Stimulated activated CD8-positive, alpha-beta memory T cell treated with anti-CD3 and anti-CD28 coated beads, Interleukin-12 subunit alpha, Interleukin-12 subunit beta, amount 100 ng/mL, for 1 hour (primary cell): ENCODE measurements around the gene HSD11B2.
"Not testable (repeated sequence)": the region's sequence is repeated elsewhere in the genome, so short reads cannot be mapped to it uniquely, and the experiment has no call there.

Source experiments
- DNase-seq: peaks from one replicate; pipeline ENCODE4 v3.0.0-alpha.2; 2020; ENCODE audit warnings: low read depth

Gene HSD11B2

DNA sequence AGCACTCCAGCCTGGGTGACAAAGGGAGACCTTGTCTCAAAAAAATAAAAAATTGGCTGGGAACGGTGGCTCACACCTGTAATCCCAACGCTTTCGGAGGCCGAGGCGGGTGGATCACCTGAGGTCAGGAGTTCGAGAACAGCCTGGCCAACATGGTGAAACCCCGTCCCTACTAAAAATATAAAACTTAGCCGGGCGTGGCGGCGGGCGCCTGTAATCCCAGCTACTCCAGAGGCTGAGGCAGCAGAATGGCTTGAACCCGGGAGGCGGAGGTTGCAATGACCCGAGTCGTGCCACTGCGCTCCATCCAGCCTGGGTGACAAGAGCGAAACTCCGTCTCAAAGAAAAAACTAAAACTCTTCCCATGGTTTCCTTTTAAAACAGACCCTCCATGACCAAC lies 15.5 kb upstream of the HSD11B2 start:
- not testable (repeated sequence) for DNase-seq

DNA sequence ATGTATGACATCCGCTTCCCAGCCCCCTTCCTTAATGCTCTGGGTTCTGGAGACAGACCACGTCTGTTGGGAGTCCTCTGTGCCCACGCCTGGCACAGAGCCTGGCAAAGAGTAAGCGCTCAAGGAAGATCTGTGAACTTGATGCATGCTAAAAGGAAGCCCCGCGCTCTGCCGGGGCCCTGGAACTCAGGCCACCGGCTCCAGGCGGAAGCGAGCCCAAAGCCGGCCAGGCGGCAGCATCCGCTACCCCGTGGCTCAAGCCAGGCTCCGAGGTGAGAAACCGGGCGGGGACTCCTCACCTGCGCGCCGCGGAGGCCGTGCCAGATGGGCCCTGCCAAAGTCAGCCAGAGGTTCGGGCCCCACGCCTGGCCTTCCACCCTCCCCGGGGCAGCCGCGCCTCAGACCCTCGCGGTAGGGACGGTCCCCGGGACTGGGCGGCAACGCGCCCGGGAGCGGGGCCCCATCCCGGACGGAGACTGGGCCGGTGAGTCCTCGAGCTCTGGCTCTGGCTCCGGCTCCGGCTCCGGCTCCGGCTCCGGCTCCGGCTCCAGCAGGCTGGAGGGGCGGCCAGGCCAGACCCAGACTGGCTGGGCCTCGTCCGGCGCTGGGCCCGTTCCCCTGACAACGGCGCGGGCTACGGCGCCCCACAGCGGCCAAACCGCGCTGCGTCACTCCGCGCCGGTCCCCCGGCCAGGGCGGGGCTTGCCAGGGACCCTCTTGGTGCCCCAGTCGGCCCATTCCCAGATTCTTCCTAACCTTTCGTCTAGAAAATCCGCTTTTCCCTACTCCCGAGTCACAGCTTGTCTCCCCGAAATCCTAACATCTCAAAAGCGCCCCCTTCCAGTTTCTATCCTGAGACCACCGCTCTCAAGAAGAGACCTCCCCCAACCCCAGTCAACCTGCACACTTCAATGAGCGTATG lies 14.8 kb upstream of the HSD11B2 start, which contains the start of gene ZDHHC1:
ZDHHC1 (minus strand) TSS at position 606 of the 922 bp plus-strand sequence. CDS start 8,702 bp downstream, outside the sequence.
- no peak for DNase-seq

GRCh38 chr16:67417333-67418061 lies 13.4 kb upstream of the HSD11B2 start:
- DNase-seq: no peak

DNA sequence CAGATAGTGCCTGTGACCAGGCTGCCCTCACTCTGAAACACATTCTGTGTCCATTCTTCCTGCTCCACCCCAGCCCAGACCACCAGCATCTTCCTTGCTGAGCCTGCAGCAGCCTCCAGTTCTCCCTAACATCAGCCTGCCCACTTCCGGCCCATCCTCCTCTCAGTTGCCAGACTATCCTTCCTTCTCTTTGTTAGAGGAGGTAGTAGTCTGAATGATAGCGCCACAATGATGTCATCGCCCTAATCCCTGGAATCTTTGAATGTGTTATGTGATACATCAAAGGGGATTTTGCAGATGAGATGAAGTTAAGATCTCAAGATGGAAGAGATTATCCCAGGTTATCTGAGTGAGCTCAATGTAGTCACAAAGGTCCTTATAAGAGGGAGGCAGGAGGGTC lies 11.4 kb upstream of the HSD11B2 start:
- DNase-seq: no peak

GRCh38 chr16:67419931-67420330 lies 11.0 kb upstream of the HSD11B2 start:
- no peak for DNase-seq

- DNase-seq: no peak
Observed at GRCh38 chr16:67421030-67421429, 9.9 kb upstream of the HSD11B2 start.

GRCh38 chr16:67423015-67423414 lies 7.9 kb upstream of the HSD11B2 start:
- no peak for DNase-seq

DNA sequence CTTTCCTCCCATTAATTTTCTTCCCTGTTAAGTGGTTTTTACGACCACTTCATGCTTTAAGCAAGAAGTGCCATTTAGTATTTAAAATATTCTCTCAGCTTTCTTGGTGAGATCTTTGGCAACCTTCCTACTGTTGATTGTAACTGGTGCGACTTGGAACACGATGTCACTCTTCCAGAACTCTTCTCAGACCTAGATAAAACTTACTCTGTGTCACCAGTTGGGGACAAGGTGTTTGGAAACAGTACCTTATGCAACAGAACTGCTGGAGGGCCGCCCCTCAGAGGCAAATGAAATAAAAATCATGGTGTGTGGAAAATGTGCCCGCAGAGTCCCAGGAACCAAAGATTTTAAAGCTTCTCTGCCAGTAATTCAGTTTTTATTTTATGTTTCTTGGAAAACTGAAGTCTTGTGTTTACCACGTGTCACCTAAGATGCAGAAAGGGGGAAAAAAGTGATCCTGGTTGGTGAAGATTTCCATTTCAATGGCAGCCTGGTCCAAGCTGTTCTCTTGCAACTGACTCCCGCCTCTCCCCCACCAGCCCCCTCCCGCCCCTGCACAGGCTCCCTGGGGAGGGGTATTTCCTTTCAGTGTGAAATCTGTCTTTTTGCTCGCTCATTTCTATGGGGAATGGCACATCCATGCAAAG lies 7.2 kb upstream of the HSD11B2 start:
- no peak for DNase-seq

- no peak for DNase-seq
Observed at GRCh38 chr16:67424261-67424615, 6.7 kb upstream of the HSD11B2 start.

DNA sequence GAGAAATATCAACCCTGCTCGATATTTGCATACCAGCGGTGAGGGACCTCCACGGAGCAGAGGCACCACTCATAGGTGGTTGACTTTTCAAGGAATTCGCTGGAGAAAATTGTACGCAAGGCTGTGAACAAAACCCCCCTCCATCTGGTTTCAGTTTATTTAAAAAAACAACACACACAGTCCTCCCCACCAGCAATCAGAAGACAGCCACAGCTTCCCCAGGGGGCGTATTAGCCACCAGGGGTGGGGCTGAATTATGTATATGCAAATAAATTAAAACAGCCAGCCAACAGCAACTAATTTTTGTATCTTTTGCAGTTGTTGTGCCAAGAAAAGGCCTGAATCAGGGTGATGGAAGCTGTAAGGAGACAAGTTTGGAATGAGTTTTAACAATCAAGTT lies 5.9 kb upstream of the HSD11B2 start:
- no peak for DNase-seq

GRCh38 chr16:67425580-67425979 lies 5.3 kb upstream of the HSD11B2 start:
- DNase-seq: no peak

- no peak for DNase-seq
Observed at GRCh38 chr16:67426022-67426421, 4.9 kb upstream of the HSD11B2 start.

DNA sequence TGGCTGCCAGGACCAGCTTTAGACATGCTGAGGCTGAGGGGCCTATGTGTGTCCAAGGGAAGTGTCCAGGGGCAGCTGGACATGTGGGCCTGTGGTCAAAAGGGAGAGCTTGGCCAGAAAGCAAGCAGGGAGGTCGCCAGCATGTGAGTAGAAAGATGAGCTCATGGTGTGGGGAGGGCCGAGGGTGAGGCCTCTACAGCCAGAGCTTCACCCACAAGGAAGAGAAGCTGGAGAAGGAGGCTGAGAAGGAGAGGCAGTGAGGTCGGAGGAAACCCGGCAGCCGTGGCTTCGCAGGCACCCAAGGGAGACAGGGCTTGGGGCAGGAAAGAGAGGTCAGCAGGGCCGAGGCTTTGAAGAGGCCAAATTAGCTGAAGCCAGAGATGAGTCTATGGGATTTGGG lies 4.0 kb upstream of the HSD11B2 start:
- DNase-seq: no peak

GRCh38 chr16:67428146-67428731 lies 2.7 kb upstream of the HSD11B2 start:
- no peak for DNase-seq

DNA sequence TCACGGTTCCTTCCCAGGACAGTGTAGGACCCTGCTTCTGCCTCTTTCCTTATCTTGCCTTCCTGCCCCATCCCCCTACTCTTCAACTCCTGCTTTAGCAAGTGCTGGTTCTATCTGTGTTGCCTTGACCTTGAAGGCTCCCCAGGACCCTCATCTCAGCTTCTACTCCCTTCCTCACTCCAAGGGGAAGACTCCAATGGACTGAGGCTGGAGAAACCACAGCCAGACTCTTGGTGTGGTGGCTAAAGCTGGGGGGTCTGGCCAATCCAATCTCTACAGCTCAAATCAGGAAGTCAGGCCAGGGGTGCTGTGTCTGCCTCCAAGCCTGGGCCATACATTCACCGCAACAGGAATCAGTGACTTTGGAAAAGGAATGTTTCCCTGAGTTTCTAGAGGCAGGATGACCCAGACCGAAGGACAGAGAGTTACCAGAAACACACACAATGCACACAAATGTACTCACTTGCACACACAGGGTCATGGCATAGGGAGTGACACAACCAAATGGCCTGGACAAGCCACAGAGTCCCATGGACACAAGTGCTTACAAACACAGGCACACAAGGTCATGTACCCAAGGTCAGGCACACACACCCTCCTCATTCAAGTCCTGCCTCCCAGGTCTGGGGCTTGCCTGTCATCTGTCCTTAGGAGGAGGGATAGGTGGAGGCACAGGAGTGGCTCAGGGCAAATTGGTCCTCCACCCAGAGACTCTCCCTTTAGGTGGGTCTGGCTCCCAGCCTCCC lies 1.7 kb upstream of the HSD11B2 start:
- no peak for DNase-seq

GRCh38 chr16:67429799-67430503 lies 970 bp upstream of the HSD11B2 start:
- DNase-seq: no peak

DNA sequence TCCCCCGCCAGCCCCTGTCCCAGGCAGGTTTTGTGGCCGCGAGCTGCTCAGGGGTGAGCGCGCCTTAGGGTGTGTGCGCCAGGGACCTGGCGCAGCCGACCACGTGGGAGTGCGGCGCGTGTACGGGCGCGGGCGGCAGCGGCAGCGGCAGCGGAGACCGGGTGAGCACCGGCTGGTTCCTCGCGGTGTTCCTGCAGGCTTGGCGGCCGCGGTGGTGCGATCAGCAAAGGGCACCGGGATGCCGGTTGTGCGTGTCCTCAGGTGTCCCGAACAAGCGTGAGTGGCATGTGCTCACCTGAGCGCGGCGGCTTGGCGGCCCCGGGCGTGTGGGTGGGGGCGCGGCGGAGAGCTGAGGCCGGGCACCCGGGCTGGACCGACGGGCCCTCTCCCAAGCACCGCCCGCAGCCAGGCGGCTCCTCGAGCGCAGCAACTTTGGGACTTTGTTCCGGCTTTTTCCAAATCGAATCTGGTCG lies 381 bp upstream of the HSD11B2 start:
- no peak for DNase-seq

DNA sequence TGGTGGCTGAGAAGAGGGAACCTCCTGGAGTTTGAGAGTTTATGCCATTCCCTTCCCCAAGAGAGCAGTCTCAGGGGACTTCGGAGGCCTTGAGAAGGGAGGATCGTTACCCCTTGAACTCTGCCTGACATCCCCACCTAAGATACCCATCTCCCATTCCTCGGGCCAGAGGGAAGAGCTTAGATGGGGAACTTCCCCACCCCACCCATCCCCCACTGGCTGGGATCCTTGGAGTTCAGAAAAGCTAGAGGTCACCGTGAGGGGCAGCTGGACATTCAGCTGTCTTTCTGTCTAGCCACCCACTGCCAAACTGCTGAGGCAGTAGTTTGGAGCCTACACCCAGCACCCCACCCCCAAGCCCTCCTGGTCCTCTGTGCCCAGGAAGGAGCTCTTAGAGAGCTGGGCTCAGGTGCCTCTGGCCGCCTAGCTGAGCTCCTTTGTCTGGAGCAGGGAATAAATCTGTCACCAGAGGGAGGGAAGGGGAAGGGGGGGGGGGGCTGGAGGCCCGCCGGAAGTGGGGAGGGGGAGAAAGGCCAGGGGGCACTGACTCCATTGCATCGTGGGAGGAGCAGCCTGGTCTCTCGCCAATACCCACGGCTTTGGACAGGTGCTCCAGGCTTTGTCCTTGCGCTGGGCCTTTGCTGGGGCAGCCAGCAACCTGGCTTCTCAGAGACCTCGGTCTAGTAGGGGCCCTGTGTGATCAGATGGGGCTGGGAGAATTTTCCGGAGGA lies 1.0 kb downstream of the HSD11B2 start:
- DNase-seq: no peak

DNA sequence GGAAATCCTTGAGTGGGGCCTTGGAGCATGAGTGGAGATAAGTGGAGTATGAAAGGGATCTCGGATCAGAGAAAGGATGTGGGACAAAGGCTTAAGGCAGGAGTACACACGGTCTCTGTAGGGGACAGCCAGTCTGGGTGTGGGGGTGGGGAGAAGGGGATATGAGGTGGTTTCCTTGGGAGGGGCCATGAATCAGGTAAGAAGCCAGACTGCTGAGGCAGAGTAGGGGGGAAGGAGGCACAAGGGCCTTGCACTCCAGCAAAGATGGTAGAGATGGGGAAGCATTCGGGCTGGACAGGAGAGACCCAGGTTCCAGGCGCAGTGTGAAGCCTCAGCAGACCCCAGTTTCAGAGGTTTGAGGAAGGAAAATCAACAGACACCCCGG lies 1.6 kb downstream of the HSD11B2 start:
- DNase-seq: no peak

GRCh38 chr16:67433131-67433719 lies 2.3 kb downstream of the HSD11B2 start:
- DNase-seq: no peak
